Activated CD4-positive, CD25-positive, alpha-beta regulatory T cell treated with anti-CD3 and anti-CD28 coated beads, Interleukin-2, amount 50 U/mL, for 72 hours (primary cell): ENCODE results near the gene ITPR3.
"Not testable (repeated sequence)": the region's sequence is repeated elsewhere in the genome, so short reads cannot be mapped to it uniquely, and the experiment has no call there.

Experiments used
- DNase-seq: peaks from one replicate; pipeline ENCODE4 v3.0.0; 2021

ITPR3 gene

DNA sequence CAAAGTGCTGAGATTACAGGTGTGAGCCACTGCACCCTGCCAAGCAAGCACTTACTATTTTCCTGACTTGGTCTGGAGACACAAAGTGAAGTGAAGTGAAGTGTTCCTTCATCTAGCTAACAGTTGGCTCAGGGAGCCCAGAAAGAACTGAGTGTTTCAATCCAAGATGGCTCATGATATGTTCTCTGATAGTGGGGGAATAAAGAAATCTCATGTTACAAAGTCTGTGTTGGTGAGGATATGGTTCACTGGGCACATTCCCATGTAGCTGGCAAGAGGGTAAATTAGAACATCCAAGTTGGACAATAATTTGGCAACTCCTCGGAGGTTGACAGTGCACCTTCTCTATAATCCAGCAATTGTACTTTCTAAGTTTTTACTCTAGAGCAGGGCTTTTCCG lies 5.0 kb upstream of the ITPR3 start:
- no peak for DNase-seq

DNA sequence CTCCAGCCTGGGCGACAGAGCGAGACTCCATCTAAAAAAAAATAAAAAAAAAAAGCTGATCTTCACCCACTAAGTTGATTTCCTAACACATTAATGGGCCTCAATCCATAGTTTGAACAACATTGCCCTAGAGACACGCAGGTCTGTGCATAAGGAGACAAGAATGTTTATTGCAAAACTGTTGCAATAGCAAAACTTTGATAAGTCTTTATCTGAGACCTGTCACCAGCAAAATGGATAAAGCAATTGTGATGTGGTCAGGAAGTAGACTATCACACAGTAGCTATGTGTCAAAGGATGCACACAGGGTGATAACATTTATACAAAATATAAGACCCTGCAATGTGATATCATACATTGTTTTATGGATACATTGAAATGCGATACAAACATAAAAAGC lies 4.2 kb upstream of the ITPR3 start:
- no peak for DNase-seq

DNA sequence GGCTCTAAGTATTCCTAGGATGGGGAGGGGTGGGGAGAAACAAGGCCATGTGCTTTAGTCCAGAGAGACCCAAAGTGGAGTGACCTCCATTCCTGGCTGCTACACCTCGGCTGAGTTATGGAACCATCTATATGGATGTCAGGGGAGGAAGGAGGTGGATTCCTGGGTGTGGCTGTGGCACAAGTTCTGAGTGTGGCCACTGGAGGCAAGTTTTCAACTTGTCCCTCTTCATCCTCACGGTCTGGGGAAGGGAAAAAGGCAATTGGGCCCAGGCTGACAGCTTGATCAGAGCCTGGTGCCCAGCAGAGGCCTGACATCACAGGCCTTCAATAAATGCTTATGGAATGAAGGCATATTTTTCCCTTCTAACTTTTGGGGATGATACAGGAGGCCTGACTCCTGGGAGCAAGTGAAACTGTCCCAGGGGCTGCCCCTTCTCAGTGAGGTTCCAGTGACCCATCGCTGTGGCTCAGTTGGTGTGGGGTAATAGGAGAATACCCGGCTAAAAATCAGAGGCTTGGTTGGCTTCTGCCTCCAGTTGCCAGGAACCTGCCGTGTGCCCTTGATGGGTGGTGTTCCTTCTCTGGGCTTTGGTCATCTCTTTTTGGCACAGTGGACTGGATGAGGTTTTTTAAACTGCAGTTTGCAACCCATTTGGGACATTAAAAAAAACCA lies 1.8 kb upstream of the ITPR3 start:
- DNase-seq, result no peak

DNA sequence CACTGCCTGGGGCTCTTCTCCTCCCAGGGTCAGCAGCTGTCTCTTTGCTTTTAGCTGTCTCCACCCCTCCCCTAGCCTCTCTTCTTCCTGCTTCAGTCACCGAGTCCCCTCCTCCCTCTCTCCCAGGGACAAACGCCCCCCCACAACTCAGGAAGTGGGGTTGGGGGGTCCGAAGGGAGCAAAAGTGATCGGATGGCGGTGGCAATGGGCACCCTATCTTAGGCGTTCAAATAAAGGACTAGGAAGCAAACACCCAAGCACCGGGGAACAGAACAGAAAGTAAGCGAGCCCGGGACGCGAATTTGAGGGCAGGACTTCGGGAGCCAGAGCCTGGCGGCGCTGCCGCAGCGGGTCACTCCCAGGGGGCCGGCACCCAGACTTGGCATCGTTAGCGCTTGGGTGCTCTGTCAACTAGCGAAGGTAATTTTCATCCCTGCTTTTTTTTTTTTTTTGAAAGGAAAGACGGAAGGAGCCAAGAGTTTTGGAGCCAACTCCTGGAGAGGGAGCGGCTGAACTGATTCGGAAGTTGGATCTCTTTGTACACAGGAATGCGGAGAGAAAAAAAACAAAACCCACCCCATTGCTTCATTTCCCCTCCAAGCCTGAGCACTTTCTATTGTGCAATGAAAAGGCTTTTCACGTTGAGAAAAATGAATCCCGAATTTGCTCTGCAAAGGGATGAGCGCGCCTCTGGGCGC lies 815 bp upstream of the ITPR3 start:
- DNase-seq, result no peak

DNA sequence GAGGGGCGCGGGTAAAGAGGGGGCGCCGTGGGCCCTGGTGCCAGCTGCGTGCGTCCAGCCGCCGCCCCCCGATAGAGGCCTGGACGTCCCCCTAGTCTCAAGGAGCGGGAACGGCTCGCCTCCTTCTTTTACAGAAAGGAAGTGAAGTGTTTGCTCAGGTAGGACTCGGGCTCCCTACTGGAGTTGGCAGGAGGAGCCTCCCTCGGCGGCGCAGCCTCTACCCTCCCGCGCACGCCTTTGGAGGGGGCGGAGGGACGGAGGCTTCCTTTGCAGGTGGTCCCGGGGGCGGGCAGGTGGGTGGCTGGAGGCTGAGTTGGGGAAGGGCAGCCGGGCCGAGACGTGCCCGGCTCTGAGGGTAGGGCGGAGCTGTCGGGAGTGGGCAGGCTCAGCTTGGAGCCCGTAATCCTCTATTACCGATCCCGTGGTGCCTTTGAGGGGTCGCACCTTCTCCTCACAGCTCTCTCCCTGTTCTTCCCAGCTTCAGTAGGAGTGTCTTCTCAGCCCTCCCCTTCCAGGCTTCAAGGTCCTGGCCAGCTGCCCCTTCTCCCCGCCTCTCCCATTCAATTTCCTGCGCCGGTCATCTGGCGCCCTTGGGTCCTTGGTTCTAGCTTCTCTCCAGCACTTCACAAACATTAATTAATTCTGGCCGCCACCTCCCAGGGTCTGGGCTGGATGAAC lies 728 bp downstream of the ITPR3 start:
- peak; percentile 47 for DNase-seq

DNA sequence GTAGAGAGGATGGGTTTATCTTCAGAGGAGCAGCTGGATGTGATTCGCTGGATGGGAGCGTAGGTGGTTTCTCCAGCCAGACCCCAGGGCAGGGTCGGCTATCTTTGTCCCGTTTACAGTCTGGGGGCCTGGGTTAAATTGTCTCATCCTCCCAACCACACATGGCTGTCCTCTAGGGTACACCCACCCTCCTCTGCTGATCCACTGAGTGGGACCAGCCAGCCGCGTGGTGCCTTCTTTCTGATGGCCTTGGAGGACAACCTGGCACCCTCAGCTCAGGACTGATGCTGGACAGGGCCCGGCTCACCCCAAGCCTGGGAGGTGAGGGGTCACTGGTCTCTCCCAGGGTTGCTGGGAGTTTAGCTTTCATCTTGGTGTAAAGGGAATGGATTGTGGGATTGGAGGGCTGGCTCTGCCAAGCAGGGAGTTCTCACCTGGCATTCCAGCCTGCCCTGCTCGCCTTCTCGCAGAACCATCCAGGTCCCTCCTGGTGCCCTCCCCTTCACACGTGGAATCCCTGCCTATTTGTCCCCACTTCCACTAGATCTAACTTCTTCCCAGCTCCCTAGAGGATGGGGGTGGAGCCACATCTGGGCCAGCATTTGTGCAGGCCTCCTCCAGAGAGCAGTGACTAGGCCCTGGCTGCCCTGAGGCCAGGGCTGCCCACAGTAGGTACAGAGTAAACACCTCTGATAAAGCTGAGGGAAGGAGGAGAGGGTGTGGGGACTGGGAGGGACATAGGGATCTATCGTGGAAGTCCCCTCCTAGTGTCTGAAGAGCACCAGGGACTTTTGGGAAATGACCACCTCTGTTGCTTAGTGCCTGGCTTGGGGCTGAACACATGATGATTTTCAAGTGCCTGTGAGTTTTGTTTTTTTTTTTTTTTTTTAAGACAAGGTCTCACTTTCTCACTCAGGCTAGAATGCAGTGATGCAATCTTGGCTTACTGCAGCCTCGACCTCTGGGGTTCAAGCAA lies 1.6 kb downstream of the ITPR3 start:
- DNase-seq, result no peak

- no peak for DNase-seq
These were observed 2.8 kb downstream of the ITPR3 start for GRCh38 chr6:33623895-33624381.

GRCh38 chr6:33624856-33625255 lies 3.7 kb downstream of the ITPR3 start:
- no peak for DNase-seq

DNA sequence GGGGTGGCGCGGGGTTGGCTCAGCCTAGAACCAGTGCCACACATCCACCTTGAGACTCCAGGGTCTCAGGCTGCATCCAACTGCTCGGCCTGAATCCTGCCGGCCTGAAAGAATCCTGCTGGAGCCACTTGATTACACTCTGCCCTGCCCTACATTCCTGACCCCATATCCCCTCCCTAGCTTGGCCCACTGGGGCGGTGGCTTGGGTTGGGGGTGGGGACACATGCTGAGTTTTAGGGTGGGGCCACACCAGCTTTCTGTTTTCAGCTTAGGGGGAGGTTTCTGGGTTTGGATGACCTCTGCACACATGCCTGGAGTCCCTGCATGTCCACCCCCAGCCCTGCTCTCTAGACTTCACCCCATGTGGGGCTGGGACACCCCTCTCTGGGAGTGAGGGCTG lies 6.8 kb downstream of the ITPR3 start:
- no peak for DNase-seq

DNA sequence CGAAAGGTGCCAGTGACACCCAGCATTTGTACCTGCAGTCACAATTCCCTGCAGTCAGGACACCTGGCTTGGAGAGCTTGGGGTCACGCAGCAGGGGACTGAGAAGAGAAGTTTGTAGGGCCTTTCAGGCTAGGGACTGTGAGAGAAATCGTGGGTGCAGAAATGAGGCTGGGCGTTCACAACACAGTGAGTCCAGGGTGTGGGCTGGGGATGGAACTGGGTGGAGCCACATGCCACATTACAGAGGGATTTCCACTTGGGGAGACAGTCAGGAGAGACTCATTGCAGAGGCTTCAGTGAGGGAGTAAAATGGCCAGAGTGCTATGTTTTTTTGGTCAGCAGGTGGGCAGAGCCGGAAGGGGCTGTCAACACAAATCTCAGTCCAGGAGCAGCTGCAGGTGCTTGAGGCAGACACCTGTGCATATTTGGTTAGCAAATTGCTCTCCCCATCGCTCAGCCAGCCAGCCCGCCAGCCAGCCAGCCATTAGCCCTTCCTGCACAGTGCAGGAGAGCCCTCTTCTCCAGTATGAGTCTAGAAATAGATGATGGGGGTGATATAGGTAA lies 7.4 kb downstream of the ITPR3 start:
- no peak for DNase-seq

GRCh38 chr6:33630014-33630413 lies 8.9 kb downstream of the ITPR3 start:
- DNase-seq, result no peak

DNA sequence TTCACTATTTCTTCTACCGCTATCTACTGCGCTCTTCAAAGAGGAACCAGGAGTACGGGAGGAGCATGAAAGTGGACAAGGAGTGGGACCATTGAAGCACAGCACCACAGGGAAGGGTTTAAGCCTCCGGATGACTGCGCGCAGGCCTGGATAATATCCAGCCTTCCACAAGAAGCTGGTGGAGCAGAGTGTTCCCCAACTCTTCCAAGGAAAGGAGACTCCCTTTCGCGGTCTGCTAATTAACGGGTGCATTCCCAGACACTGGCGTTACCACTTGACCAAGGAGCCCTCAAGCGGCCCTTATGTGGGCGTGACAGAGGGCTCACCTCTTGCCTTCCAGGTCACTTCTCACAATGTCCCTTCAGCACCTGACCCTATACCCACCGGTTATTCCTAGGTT lies 10.4 kb downstream of the ITPR3 start:
- DNase-seq, result not testable (repeated sequence)

DNA sequence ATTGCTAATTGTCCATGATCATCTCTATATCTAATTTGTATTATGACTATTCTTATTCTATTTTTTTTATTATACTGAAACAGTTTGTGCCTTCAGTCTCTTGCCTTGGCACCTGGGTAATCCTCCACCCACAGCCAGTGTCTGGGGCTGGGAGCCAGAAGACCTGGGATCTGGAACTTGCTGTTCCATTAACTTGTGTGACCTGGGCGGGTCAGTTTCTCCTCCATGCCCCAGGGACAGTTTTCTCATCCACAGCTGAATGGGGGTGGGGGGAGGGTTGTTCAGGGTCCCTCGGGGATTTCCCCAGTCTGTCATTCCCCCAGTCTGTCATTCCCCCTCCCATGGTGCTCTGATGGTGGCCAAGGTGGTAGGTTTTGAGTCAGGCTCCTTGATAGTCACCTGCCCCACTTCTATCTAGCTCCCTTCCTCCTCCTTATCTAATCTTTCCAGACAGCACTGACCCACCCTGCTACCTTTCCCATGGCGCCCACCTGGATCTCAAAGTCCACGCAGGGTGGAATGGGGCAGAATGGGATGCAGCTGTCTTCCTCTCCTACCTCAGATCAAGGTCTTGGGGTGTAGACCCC lies 10.9 kb downstream of the ITPR3 start:
- DNase-seq, result no peak

- DNase-seq, result peak; percentile 57
These were observed 11.5 kb downstream of the ITPR3 start for GRCh38 chr6:33632558-33633039.

GRCh38 chr6:33633084-33633461 lies 12.0 kb downstream of the ITPR3 start:
- DNase-seq, result no peak

- DNase-seq, result peak; percentile 66
These were observed 12.5 kb downstream of the ITPR3 start for GRCh38 chr6:33633462-33634158.

GRCh38 chr6:33634161-33634727 lies 13.1 kb downstream of the ITPR3 start:
- DNase-seq, result no peak

DNA sequence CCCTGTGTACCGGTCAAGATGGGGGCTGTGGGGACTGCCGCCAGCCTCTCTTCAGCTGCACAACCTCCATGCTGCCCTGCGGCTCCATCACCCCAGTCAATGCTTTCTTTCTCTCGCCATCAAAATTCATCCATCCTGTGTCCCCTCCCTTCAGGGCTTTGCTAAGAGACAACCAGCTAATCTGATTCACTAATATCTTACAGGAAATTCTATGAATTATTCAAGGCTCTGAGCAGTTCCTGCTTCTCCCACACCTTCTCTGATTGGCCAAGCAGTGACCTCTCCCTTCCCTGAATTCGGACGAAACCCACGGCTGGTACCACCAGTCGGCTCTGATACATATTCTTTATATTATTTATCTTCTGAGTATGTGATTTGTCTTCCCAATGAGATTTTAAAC lies 13.8 kb downstream of the ITPR3 start:
- DNase-seq, result no peak

- DNase-seq, result no peak
These were observed 15.5 kb downstream of the ITPR3 start for GRCh38 chr6:33636655-33637054.

DNA sequence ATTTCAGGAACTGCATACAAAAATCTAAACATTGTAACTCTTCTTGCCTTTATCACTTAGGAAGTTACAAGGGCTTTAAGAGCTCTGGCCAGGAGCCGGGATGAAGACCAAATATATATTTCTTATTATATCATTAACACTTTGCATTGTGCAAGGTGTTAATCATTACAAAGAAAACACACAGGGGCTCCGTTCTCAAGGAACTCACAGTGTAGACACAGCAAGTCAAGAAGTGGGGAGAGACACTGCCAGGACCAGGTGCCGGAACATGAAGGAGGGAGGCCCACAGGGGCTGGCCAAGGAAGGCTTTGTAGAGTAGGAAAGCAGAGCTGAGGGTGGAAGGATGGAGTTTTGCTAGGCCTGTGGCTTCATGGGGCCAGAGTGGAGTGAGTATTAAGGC lies 17.4 kb downstream of the ITPR3 start:
- no peak for DNase-seq

DNA sequence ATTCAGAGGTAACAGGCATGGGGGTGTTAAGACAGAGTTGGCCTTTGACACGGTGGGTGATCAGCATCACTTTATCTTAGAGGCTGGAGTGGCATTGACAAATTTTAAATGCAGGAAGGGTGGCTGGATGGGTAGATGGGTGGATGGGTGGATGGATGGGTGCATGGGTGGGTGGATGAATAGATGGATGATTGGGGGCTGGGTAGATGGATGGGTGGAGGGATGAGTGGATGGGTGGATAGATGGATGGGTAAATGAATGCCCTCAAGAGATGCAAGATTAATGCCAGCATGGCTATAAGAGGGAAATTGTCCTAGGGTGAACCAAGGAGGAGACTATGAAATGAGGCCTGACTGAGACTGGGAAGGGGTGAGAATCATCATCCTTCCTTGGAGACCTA lies 18.4 kb downstream of the ITPR3 start:
- no peak for DNase-seq
